H7 (cell line): Measurements from ENCODE around the gene DMRTC2. TPM values are rescaled to one million over a fixed set of nuclear protein-coding genes. Genes with fewer than 3 reads are reported as not detected.

Experiments used
- DNase-seq: peaks from one replicate; pipeline ENCODE4 v3.0.0; 2012
- H3K27me3 ChIP-seq: 2 replicates; pipeline ENCODE4 v1.6.0; 2011; ENCODE audit warnings: mild to moderate bottlenecking, low read length; ENCODE audit not compliant: control insufficient read depth, insufficient read depth
- H3K36me3 ChIP-seq: replicated peaks from 2 replicates; pipeline ENCODE4 v1.5.1; 2011; ENCODE audit warnings: low read length; ENCODE audit not compliant: control insufficient read depth, insufficient read depth
- H3K4me3 ChIP-seq: 2 replicates; pipeline ENCODE4 v1.5.1; 2011; ENCODE audit warnings: low read depth, mild to moderate bottlenecking, control low read depth, low read length, moderate library complexity; ENCODE audit not compliant: insufficient read depth
- total RNA-seq: library from RNA; depleted of rRNA; stranded (reverse); fragments of >200 nt; shearing (Covaris generic); gene quantifications from 2 replicates; pipeline ENCODE4 v1.2.3, GENCODE V29; 2014; rRNA removed

DMRTC2 gene
- total RNA-seq, 1 experiment from 2014 or later = not detected

GRCh38 chr19:41898235-41898634, 53.4 kb downstream of the DMRTC2 start:
- Histone ChIP-seq H3K4me3 (no peak overlapping the region), H3K36me3 (peaks cover 18% of the 10 kb centered on the region), H3K27me3 (no peaks in the 10 kb centered on the region)
- DNase-seq = no peak

Other genes starting within 250 kb of the DMRTC2 start
- gene CEACAM4, start 218.0 kb upstream of the DMRTC2 start, total RNA-seq = not detected in 2 replicates
- gene CEACAM7, start 156.8 kb upstream of the DMRTC2 start, total RNA-seq = not detected in 2 replicates
- not detected in 2 replicates for gene CEACAM5, start 136.4 kb upstream of the DMRTC2 start, total RNA-seq
- gene CEACAM6, start 89.5 kb upstream of the DMRTC2 start, total RNA-seq = not detected in 2 replicates
- gene CEACAM3, start 48.5 kb upstream of the DMRTC2 start, total RNA-seq = not detected in 2 replicates
- not detected in 2 replicates for gene LYPD4, start 359 bp upstream of the DMRTC2 start, total RNA-seq
- gene RPS19, start 15.2 kb downstream of the DMRTC2 start, total RNA-seq = 2,022 and 3,019 TPM in 2 replicates
- 0.55 TPM in 1 of 2 replicates, not detected in the other for gene CD79A, start 32.2 kb downstream of the DMRTC2 start, total RNA-seq
- 34.3 and 40.7 TPM in 2 replicates for gene ARHGEF1, start 38.1 kb downstream of the DMRTC2 start, total RNA-seq
- gene ERFL, start 83.4 kb downstream of the DMRTC2 start, total RNA-seq = 0.15 TPM in 1 of 2 replicates, not detected in the other
- 140 and 163 TPM in 2 replicates for gene RABAC1, start 114.3 kb downstream of the DMRTC2 start, total RNA-seq
- 9.9 and 11.9 TPM in 2 replicates for gene ATP1A3, start 149.2 kb downstream of the DMRTC2 start, total RNA-seq
- 15.7 and 16.4 TPM in 2 replicates for gene GRIK5, start 225.2 kb downstream of the DMRTC2 start, total RNA-seq
- gene ZNF574, start 231.1 kb downstream of the DMRTC2 start, total RNA-seq = 44.0 and 45.4 TPM in 2 replicates